Chondrocyte (in vitro differentiated cells): ENCODE data around the gene HECW1. TPM values are rescaled to one million over a fixed set of nuclear protein-coding genes. Genes with fewer than 3 reads are reported as not detected.

Source experiments
- DNase-seq: peaks from one replicate; pipeline ENCODE4 v3.0.0; 2021; ENCODE audit warnings: mixed read lengths, low spot score
- H3K27ac Mint-ChIP-seq: one replicate; pipeline ENCODE4 v1.8.0; 2021; ENCODE audit warnings: mild to moderate bottlenecking, moderate library complexity, mixed read lengths; ENCODE audit not compliant: unreplicated experiment
- H3K27me3 Mint-ChIP-seq: 2 replicates; pipeline ENCODE4 v1.8.0; 2021; ENCODE audit warnings: low read depth, mixed read lengths
- H3K36me3 Mint-ChIP-seq: 2 replicates; pipeline ENCODE4 v1.8.0; 2021; ENCODE audit warnings: low read depth, mixed read lengths
- H3K4me1 Mint-ChIP-seq: 2 replicates; pipeline ENCODE4 v1.8.0; 2021; ENCODE audit warnings: low read depth, mild to moderate bottlenecking, mixed read lengths
- H3K4me3 Mint-ChIP-seq: one replicate; pipeline ENCODE4 v1.8.0; 2021; ENCODE audit warnings: mild to moderate bottlenecking, moderate library complexity, mixed read lengths; ENCODE audit not compliant: unreplicated experiment
- H3K9me3 Mint-ChIP-seq: 2 replicates; pipeline ENCODE4 v1.8.0; 2021; ENCODE audit warnings: low read depth, mixed read lengths
- total RNA-seq: library from RNA; stranded (reverse); gene quantifications from 3 replicates; pipeline ENCODE4 v1.2.1, GENCODE V29; 2021
- TF ChIP-seq, protein P1 (sequence below): fragments of 200-600 bp; sonication (generic); IDR thresholded peaks from 2 replicates; pipeline ENCODE4 v1.5.0; 2021; ENCODE audit warnings: antibody characterized with exemption, mild to moderate bottlenecking, moderate library complexity

HECW1 gene
- total RNA-seq, 1 donor from 2014 or later: 1.9 TPM

DNA sequence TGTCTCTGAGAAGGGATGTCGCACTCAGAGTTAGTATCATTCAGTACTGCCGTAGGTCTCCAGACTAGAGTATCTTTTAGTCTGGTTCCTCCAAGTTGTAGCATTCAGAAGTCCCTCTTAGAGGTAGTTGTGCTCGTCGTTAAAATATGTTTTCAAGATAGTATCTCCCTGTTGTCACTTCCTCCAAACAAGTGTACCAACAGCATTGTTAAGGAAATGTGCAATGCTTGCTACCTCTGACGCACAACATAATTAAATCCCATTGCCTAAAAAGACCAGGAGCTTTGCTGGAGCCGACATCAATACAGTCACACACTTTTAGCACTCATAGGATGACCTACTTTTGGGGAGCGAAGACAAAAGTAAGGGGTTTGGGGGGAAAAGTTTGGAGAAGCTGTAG, 390.5 kb downstream of the HECW1 start:
- H3K4me1 Mint-ChIP-seq: peaks cover 12% of the 10 kb centered on the region
- no peak overlapping the region for H3K27ac Mint-ChIP-seq
- peaks cover 2% of the 10 kb centered on the region for H3K27me3 Mint-ChIP-seq
- no peak overlapping the region for H3K4me3 Mint-ChIP-seq
- no peaks in the 10 kb centered on the region for H3K9me3 Mint-ChIP-seq
- TF ChIP-seq, protein P1, sequence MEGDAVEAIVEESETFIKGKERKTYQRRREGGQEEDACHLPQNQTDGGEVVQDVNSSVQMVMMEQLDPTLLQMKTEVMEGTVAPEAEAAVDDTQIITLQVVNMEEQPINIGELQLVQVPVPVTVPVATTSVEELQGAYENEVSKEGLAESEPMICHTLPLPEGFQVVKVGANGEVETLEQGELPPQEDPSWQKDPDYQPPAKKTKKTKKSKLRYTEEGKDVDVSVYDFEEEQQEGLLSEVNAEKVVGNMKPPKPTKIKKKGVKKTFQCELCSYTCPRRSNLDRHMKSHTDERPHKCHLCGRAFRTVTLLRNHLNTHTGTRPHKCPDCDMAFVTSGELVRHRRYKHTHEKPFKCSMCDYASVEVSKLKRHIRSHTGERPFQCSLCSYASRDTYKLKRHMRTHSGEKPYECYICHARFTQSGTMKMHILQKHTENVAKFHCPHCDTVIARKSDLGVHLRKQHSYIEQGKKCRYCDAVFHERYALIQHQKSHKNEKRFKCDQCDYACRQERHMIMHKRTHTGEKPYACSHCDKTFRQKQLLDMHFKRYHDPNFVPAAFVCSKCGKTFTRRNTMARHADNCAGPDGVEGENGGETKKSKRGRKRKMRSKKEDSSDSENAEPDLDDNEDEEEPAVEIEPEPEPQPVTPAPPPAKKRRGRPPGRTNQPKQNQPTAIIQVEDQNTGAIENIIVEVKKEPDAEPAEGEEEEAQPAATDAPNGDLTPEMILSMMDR: no peak
- H3K36me3 Mint-ChIP-seq: no peaks in the 10 kb centered on the region
- no peak for DNase-seq

DNA sequence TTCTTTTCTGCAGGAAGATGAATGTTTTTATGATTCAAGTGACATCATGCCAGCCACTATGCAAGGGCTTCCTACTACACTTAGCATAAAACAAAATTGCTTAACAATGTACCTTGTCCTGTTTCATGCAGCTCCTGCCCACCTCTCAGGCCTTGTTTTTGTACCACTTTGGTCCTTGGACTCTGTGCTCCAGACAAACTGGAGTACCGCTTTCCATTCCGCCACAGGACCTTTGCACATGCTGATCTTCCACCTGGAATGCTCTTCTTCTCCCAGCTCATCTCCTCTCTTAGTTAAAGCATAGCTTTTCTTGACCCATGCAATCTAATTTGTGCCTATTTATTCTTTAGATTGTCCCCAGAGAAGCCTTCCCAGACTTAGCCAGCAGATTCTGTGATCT, 393.0 kb downstream of the HECW1 start:
- no peak overlapping the region for H3K27ac Mint-ChIP-seq
- no peak for DNase-seq
- no peak overlapping the region for H3K4me3 Mint-ChIP-seq
- H3K27me3 Mint-ChIP-seq: peaks cover 3% of the 10 kb centered on the region
- TF ChIP-seq, protein P1: no peak
- no peaks in the 10 kb centered on the region for H3K9me3 Mint-ChIP-seq
- no peaks in the 10 kb centered on the region for H3K36me3 Mint-ChIP-seq
- peaks cover 12% of the 10 kb centered on the region for H3K4me1 Mint-ChIP-seq

DNA sequence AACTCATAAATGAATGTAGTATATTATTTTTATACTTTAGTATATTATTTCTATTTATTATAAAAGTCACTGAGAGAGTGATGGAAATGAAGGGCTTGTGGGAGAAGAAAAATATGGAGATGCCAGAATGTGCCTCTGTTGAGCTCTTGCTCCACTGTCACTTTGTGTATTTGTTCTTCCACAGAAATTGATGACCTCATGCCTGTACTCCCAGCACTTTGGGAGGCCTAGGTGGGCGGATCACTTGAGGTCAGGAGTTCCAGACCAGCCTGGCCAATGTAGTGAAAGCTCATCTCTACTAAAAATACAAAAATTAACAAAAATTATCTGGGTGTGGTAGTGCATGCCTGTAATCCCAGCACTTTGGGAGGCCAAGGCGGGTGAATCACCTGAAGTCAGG, 394.0 kb downstream of the HECW1 start:
- Mint-ChIP-seq H3K36me3 (no peaks in the 10 kb centered on the region), H3K27me3 (peaks cover 12% of the 10 kb centered on the region), H3K27ac (no peak overlapping the region), H3K4me3 (no peak overlapping the region), H3K9me3 (no peaks in the 10 kb centered on the region), H3K4me1 (peaks cover 9% of the 10 kb centered on the region)
- DNase-seq: no peak
- TF ChIP-seq, protein P1: no peak

DNA sequence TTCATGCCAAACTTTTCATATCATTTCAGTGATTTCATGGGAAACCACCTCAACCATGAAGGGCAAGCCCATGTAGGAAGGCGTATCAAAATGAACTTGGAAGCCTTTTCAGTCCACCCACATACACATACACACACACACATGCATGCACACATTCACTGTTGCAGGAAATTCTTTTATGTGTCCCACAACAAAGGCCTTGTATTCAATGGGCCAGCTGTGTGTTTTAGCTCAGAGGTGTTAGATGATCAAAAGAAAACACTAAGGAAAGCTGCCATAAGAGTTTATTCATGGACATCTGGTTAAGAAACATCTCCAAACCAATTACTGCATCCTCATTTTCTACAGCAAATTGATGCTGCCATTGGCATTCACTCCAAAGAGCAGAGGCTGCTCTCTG, 396.0 kb downstream of the HECW1 start:
- Mint-ChIP-seq H3K9me3 (no peaks in the 10 kb centered on the region), H3K4me3 (no peak overlapping the region)
- TF ChIP-seq, protein P1: no peak

DNA sequence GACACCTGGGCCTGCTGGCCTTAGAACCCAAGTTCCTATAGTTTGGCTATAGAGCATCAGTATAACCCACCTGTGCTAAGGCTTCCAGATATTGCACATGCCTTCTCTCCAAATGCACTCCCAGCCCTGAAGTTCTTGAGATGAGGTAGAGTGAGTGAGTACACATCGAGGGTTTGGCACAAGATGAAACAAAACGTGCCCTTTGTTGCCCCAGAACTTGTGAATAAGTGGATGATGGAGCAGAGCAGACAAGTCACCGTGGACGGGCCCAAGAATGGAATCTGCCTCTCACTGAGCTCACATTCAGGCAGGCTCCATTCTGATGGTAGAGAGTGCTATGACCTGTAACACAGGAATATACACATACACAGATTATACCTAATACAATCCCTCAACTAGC, 397.5 kb downstream of the HECW1 start:
- TF ChIP-seq, protein P1: no peak
- Mint-ChIP-seq H3K36me3 (no peaks in the 10 kb centered on the region), H3K4me1 (peaks cover 12% of the 10 kb centered on the region), H3K27me3 (peaks cover 13% of the 10 kb centered on the region), H3K27ac (no peak overlapping the region), H3K9me3 (no peaks in the 10 kb centered on the region), H3K4me3 (no peak overlapping the region)
- DNase-seq: no peak

More for the DNA sequence above, 396.0 kb downstream of the HECW1 start:
- no peak overlapping the region for H3K27ac Mint-ChIP-seq
- H3K27me3 Mint-ChIP-seq: peaks cover 13% of the 10 kb centered on the region
- DNase-seq: no peak
- peaks cover 7% of the 10 kb centered on the region for H3K4me1 Mint-ChIP-seq
- H3K36me3 Mint-ChIP-seq: no peaks in the 10 kb centered on the region
